Hypothalamus (tissue), 51 donors: Measurements from ENCODE around the gene PFKP.

Experiments used
- DNase-seq, 51 donors: peaks; one replicate each; lab custom pipeline; 2025; lab: John Stamatoyannopoulos, UW

The PFKP gene

GRCh38 chr10:3128379-3129130 lies 61.2 kb downstream of the PFKP start:
- no peak for DNase-seq

- DNase-seq = no peak
Measured at GRCh38 chr10:3129581-3130340, 62.4 kb downstream of the PFKP start.

GRCh38 chr10:3131098-3131497 lies 63.8 kb downstream of the PFKP start:
- no peak for DNase-seq

- DNase-seq = no peak
Measured at GRCh38 chr10:3132036-3133025, 65.0 kb downstream of the PFKP start.

- DNase-seq = no peak
Measured at GRCh38 chr10:3133948-3134347, 66.6 kb downstream of the PFKP start.

- no peak for DNase-seq
Measured at GRCh38 chr10:3135006-3135405, 67.7 kb downstream of the PFKP start.

- peak in 18 of 51 donors; percentile 11 to 40 (median 26) for DNase-seq
Measured at GRCh38 chr10:3136336-3136735, 69.0 kb downstream of the PFKP start.

- peak in 26 of 51 donors; percentile 18 to 72 (median 50) for DNase-seq
Measured at GRCh38 chr10:3136763-3137611, 69.6 kb downstream of the PFKP start.

- DNase-seq = no peak
Measured at GRCh38 chr10:3137958-3138726, 70.8 kb downstream of the PFKP start.

GRCh38 chr10:3139216-3139910 lies 72.0 kb downstream of the PFKP start:
- no peak for DNase-seq

- DNase-seq = peak in 4 of 51 donors; percentile 12 to 30 (median 17)
Measured at GRCh38 chr10:3140280-3140679, 72.9 kb downstream of the PFKP start.

GRCh38 chr10:3141351-3142005 lies 74.1 kb downstream of the PFKP start:
- no peak for DNase-seq

- DNase-seq = no peak
Measured at GRCh38 chr10:3142146-3142875, 75.0 kb downstream of the PFKP start.

- DNase-seq = no peak
Measured at GRCh38 chr10:3143366-3143765, 76.0 kb downstream of the PFKP start.

GRCh38 chr10:3143791-3144434 lies 76.6 kb downstream of the PFKP start:
- no peak for DNase-seq

- DNase-seq = no peak
Measured at GRCh38 chr10:3145366-3145765, 78.0 kb downstream of the PFKP start.

- no peak for DNase-seq
Measured at GRCh38 chr10:3146289-3146688, 78.9 kb downstream of the PFKP start.
